Smooth muscle cell (in vitro differentiated cells): ENCODE data around the gene TAC4. TPM values are rescaled to one million over a fixed set of nuclear protein-coding genes. Genes with fewer than 3 reads are reported as not detected.
"Not testable (repeated sequence)": the region's sequence is repeated elsewhere in the genome, so short reads cannot be mapped to it uniquely, and the experiment has no call there.

Experiments
- DNase-seq: peaks from one replicate; lab custom pipeline; 2025; ENCODE audit not compliant: unreplicated experiment; lab: John Stamatoyannopoulos, UW
- H2AFZ ChIP-seq: fragments of 200-600 bp; sonication (generic); 2 replicates; pipeline ENCODE4 v1.6.0; 2016; ENCODE audit warnings: antibody characterized with exemption, low read depth, mild to moderate bottlenecking
- H3F3A ChIP-seq: fragments of 200-600 bp; sonication (generic); 2 replicates; pipeline ENCODE4 v1.6.0; 2017; ENCODE audit warnings: antibody characterized with exemption, low read depth
- H3K27ac ChIP-seq: fragments of 200-600 bp; sonication (generic); 2 replicates; pipeline ENCODE4 v1.5.1; 2016; ENCODE audit warnings: low read depth, mild to moderate bottlenecking
- H3K27me3 ChIP-seq: fragments of 200-600 bp; sonication (generic); 2 replicates; pipeline ENCODE4 v1.6.1; 2016; ENCODE audit warnings: low read depth, mild to moderate bottlenecking
- H3K36me3 ChIP-seq: fragments of 200-600 bp; sonication (generic); 2 replicates; pipeline ENCODE4 v1.5.1; 2016; ENCODE audit warnings: low read depth
- H3K4me1 ChIP-seq: fragments of 200-600 bp; sonication (generic); 2 replicates; pipeline ENCODE4 v1.5.1; 2016; ENCODE audit warnings: low read depth
- H3K4me2 ChIP-seq: fragments of 200-600 bp; sonication (generic); 2 replicates; pipeline ENCODE4 v1.6.0; 2016; ENCODE audit warnings: mild to moderate bottlenecking
- H3K4me3 ChIP-seq: fragments of 200-600 bp; sonication (generic); 2 replicates; pipeline ENCODE4 v1.5.1; 2016; ENCODE audit warnings: mild to moderate bottlenecking
- H3K79me2 ChIP-seq: fragments of 200-600 bp; sonication (generic); 2 replicates; pipeline ENCODE4 v1.6.0; 2016; ENCODE audit warnings: low read depth, mild to moderate bottlenecking
- H3K9ac ChIP-seq: fragments of 200-600 bp; sonication (generic); 2 replicates; pipeline ENCODE4 v1.6.0; 2016; ENCODE audit warnings: low read depth
- H3K9me3 ChIP-seq: fragments of 200-600 bp; sonication (generic); replicated peaks from 2 replicates; pipeline ENCODE4 v1.5.1; 2016; ENCODE audit warnings: low read depth
- H4K20me1 ChIP-seq: fragments of 200-600 bp; sonication (generic); 2 replicates; pipeline ENCODE4 v1.6.0; 2016; ENCODE audit warnings: low read depth
- WGBS: methylation state at CpG from one replicate; pipeline ENCODE4 v1.1.7; 2016; ENCODE audit warnings: low lambda C conversion rate; 5-methylcytosine and 5-hydroxymethylcytosine counted together
- polyA plus RNA-seq: library from polyadenylated mRNA; unstranded; fragments of >200 nt; fragmentation: Nextera tagmentation; extraction: Ambion mirVana; gene quantifications from 2 replicates; pipeline ENCODE4 v1.2.1, GENCODE V29; 2016
- total RNA-seq: library from RNA; depleted of rRNA; stranded (reverse); fragments of >200 nt; gene quantifications from 2 replicates; pipeline ENCODE4 v1.2.3, GENCODE V29; 2014
- TF ChIP-seq, protein P1 (sequence below): fragments of 200-600 bp; sonication (generic); IDR thresholded peaks from 2 replicates; pipeline ENCODE4 v1.5.1; 2017; ENCODE audit warnings: borderline replicate concordance, mild to moderate bottlenecking, antibody characterized with exemption; ENCODE audit not compliant: insufficient read depth, poor library complexity, severe bottlenecking

TAC4 gene
- total and polyA plus RNA-seq, 2 experiments from 2014 or later, result not detected

- H3K36me3 ChIP-seq, result no peaks in the 10 kb centered on the region
- TF ChIP-seq, protein P1, sequence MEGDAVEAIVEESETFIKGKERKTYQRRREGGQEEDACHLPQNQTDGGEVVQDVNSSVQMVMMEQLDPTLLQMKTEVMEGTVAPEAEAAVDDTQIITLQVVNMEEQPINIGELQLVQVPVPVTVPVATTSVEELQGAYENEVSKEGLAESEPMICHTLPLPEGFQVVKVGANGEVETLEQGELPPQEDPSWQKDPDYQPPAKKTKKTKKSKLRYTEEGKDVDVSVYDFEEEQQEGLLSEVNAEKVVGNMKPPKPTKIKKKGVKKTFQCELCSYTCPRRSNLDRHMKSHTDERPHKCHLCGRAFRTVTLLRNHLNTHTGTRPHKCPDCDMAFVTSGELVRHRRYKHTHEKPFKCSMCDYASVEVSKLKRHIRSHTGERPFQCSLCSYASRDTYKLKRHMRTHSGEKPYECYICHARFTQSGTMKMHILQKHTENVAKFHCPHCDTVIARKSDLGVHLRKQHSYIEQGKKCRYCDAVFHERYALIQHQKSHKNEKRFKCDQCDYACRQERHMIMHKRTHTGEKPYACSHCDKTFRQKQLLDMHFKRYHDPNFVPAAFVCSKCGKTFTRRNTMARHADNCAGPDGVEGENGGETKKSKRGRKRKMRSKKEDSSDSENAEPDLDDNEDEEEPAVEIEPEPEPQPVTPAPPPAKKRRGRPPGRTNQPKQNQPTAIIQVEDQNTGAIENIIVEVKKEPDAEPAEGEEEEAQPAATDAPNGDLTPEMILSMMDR, result no peak
- DNase-seq, result no peak
- H3K79me2 ChIP-seq, result no peaks in the 10 kb centered on the region
- H4K20me1 ChIP-seq, result peaks cover 3% of the 10 kb centered on the region
- no peak overlapping the region for H3K4me2 ChIP-seq
- no peaks in the 10 kb centered on the region for H3K9me3 ChIP-seq
- H3K27me3 ChIP-seq, result no peaks in the 10 kb centered on the region
- H2AFZ ChIP-seq, result no peak overlapping the region
- H3K4me3 ChIP-seq, result no peak overlapping the region
- no peaks in the 10 kb centered on the region for H3F3A ChIP-seq
- H3K4me1 ChIP-seq, result no peaks in the 10 kb centered on the region
- H3K9ac ChIP-seq, result no peak overlapping the region
- WGBS, result 87% methylated on average over 19 of the region's 19 CpGs
- H3K27ac ChIP-seq, result no peak overlapping the region
Observed at GRCh38 chr17:49834118-49834743, 13.6 kb downstream of the TAC4 start.

DNA sequence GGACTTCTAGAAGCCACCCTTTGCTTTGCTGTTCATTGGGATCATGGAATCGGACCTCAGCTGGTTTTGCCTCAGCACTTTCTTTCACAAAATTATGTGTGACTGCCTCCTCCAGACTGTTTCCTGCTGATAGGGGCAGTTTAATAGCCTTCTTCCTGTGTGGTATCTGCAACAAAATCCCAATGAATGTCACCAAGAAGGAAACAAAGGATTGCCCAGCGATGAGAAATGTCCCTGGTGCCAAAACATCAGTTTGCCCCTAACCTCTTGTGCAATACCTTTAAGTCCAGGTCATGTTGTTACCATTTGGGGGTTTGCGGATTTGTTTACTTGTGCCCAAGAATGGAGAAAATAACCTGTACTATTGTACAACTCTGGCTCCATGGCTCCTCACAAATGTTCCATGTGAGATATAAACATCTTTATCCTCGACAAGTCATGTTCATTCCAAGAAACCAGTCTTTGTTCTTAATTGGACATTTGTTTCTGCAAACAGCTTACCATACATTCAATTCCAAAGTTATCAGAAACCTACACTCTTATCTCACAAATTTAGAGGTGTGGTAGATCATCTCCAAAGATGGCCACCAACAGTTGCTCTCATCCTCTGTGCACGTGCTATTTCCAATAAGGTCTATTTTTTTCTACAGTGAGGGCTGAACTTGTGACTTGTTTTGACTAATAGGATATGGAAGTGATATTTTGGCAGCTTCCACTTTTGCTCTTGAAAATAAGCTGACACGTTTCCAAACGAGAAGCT, 14.8 kb downstream of the TAC4 start:
- Histone ChIP-seq H4K20me1 (peaks cover 8% of the 10 kb centered on the region), H3F3A (no peaks in the 10 kb centered on the region), H3K27me3 (no peaks in the 10 kb centered on the region), H3K9ac (no peak overlapping the region), H3K9me3 (no peaks in the 10 kb centered on the region), H3K4me2 (no peak overlapping the region), H3K4me3 (no peak overlapping the region), H3K27ac (no peak overlapping the region), H3K36me3 (no peaks in the 10 kb centered on the region), H3K79me2 (no peaks in the 10 kb centered on the region), H3K4me1 (no peaks in the 10 kb centered on the region), H2AFZ (no peak overlapping the region)
- 68% methylated on average over 7 of the region's 7 CpGs for WGBS
- DNase-seq, result no peak
- TF ChIP-seq, protein P1, result no peak

DNA sequence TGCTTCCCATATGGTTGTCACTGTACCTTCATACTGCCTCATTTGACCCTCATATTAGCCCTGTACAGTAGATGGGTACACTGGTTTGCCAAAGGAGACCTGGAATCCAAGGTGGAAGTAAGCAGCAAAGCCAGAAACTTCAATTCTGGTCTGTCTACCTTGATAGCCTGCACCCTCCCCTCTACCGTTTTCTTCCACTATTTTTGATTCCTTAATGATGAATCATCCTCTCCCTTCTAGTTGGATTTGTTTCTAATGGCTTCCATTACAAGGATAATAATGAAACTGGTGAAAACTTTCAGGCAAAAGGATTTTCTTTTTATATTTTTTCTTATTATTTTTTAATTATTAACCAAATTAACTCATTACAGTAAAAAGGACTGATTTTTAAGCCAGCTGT, 17.3 kb downstream of the TAC4 start:
- Histone ChIP-seq H4K20me1 (peaks cover 8% of the 10 kb centered on the region), H3K9me3 (no peaks in the 10 kb centered on the region), H3K9ac (no peak overlapping the region), H3K79me2 (no peaks in the 10 kb centered on the region), H3K27me3 (no peaks in the 10 kb centered on the region), H2AFZ (no peak overlapping the region), H3K36me3 (peaks cover 13% of the 10 kb centered on the region), H3K4me3 (no peak overlapping the region), H3F3A (no peaks in the 10 kb centered on the region), H3K4me1 (no peaks in the 10 kb centered on the region), H3K27ac (peak overlapping the region; percentile 33), H3K4me2 (peak overlapping the region; percentile 19)
- TF ChIP-seq, protein P1, result no peak
- DNase-seq, result no peak
- WGBS, result 37% methylated on average over 1 of the region's 1 CpG

- Histone ChIP-seq H3K9ac (no peak overlapping the region), H3K79me2 (no peaks in the 10 kb centered on the region), H3K27me3 (no peaks in the 10 kb centered on the region), H4K20me1 (peaks cover 23% of the 10 kb centered on the region), H3K4me1 (no peaks in the 10 kb centered on the region), H3F3A (peaks cover 7% of the 10 kb centered on the region), H3K9me3 (no peaks in the 10 kb centered on the region), H3K36me3 (peaks cover 19% of the 10 kb centered on the region), H3K4me2 (no peak overlapping the region), H2AFZ (no peak overlapping the region), H3K27ac (no peak overlapping the region), H3K4me3 (no peak overlapping the region)
- TF ChIP-seq, protein P1, result no peak
- DNase-seq, result no peak
- WGBS, result 76% methylated on average over 2 of the region's 2 CpGs
Observed at GRCh38 chr17:49829026-49829425, 18.8 kb downstream of the TAC4 start.

DNA sequence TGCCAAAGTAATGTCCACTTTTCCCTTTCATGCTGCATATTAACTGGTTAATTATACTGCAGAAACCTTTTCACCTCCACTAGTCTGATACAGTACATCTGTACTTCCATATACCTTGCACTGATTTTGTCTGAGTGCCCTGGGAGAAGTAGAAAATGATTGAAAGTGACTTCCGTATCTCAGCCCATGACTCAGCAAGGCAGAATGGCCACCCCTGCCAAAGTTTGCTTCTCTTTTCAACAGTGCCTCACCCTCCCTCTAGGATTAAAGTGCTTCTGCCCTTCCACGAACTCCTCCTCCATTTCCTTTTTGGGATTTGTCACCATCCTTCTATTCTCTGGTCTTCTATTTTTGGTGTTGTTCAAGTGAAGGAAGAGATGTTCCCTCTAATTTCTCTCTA, 19.5 kb downstream of the TAC4 start:
- not testable (repeated sequence) for H3K4me1 ChIP-seq, H3K79me2 ChIP-seq, H3K27ac ChIP-seq, H3K4me3 ChIP-seq, H3F3A ChIP-seq, DNase-seq, H2AFZ ChIP-seq, H3K27me3 ChIP-seq, H3K9ac ChIP-seq, H3K4me2 ChIP-seq, H3K9me3 ChIP-seq
- H4K20me1 ChIP-seq, result peaks cover 30% of the 10 kb centered on the region
- 57% methylated on average over 2 of the region's 2 CpGs for WGBS
- H3K36me3 ChIP-seq, result peaks cover 19% of the 10 kb centered on the region
